Naive thymus-derived CD8-positive, alpha-beta T cell (primary cell): ENCODE results near the gene SPRR5. TPM values are rescaled to one million over a fixed set of nuclear protein-coding genes. Genes with fewer than 3 reads are reported as not detected.

Source experiments
- ATAC-seq, 2 donors: fragments of 150-1000 bp; cut with Tn5 transposase in 1 of 2; sonication (Bioruptor Pico), chemical (Tn5 transposase) in 1 of 2; 1 replicate in 1 of 2; 2 replicates in 1 of 2; pipeline ENCODE4 v1.10.0; 2021; ENCODE audit warnings: mild to moderate bottlenecking in 2 of 2, moderate library complexity in 2 of 2
- POLR2A ChIA-PET: fragments of 350-600 bp; sonication (Branson Sonifier 250); formaldehyde crosslinking; loops from one replicate; lab custom pipeline; 2021; ENCODE audit warnings: antibody characterized with exemption; lab: Charles Lee
- DNase-seq, 10 donors: peaks; one replicate each; pipeline versions ENCODE4 v3.0.0 to v3.0.0-alpha.2; 2020 to 2022
- H3K27ac Mint-ChIP-seq, 10 donors: one replicate each; pipeline ENCODE4 v1.8.0; 2020 to 2022; ENCODE audit warnings: mild to moderate bottlenecking in 10 of 10, mixed read lengths in 10 of 10, moderate library complexity in 4 of 10, inconsistent platforms in 1 of 10
- H3K27me3 Mint-ChIP-seq, 5 donors: one replicate each; pipeline ENCODE4 v1.8.0; 2021 to 2022; ENCODE audit warnings: mixed read lengths in 5 of 5
- H3K36me3 Mint-ChIP-seq, 3 donors: one replicate each; pipeline ENCODE4 v1.8.0; 2020 to 2022; ENCODE audit warnings: mixed read lengths in 3 of 3, mild to moderate bottlenecking in 2 of 3, inconsistent platforms in 1 of 3
- H3K4me1 Mint-ChIP-seq, 4 donors: one replicate each; pipeline ENCODE4 v1.8.0; 2021 to 2022; ENCODE audit warnings: mixed read lengths in 4 of 4
- H3K4me3 Mint-ChIP-seq, 10 donors: one replicate each; pipeline ENCODE4 v1.8.0; 2020 to 2022; ENCODE audit warnings: mild to moderate bottlenecking in 10 of 10, mixed read lengths in 10 of 10, moderate library complexity in 6 of 10, inconsistent platforms in 1 of 10
- H3K9me3 Mint-ChIP-seq, 9 donors: one replicate each; pipeline ENCODE4 v1.8.0; 2020 to 2022; ENCODE audit warnings: mixed read lengths in 9 of 9, mild to moderate bottlenecking in 3 of 9, inconsistent platforms in 1 of 9, moderate library complexity in 1 of 9
- polyA plus RNA-seq, 3 donors: library from polyadenylated mRNA; unstranded; fragments of 300-500 nt; fragmentation: Illumina TruSeq; gene quantifications; one replicate each; pipeline ENCODE4 v1.2.3, GENCODE V29; 2021
- total RNA-seq, 8 experiments: library from RNA in 2 of 8; stranded (reverse) in 2 of 8; gene quantifications; one replicate each; pipeline ENCODE4 v1.2.3 and lab custom pipeline; 2021 to 2026

The SPRR5 gene
- total and polyA plus RNA-seq, 5 experiments from 2014 or later, result not detected

DNA sequence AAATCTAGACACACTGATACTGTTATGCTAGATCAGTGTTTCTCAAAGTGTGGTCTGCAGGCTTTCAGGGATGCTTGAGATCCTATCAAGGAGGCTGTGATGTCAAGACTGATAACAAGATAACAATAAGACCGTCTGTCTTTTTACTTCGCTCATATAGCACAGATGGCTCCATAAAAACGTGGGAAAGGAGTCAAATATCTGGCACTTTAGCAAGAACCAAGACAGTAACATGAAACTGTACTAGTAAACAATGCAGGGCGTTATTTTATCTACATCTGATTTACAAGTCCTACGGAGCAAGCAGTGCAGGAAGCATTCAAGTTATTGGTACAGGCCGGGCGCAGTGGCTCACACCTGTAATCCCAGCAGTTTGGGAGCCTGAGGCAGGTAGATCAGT is 50.9 kb downstream of the SPRR5 start:
- peaks cover 8 to 50% (median 21%) of the 10 kb centered on the region in 5 donors for H3K27me3 Mint-ChIP-seq
- peaks cover 0 to 13% (median 7%) of the 10 kb centered on the region in 9 donors for H3K9me3 Mint-ChIP-seq
- no peak for ATAC-seq
- no peak overlapping the region for H3K27ac Mint-ChIP-seq
- H3K4me1 Mint-ChIP-seq, result peaks cover 0 to 4% (median 0%) of the 10 kb centered on the region in 4 donors
- POLR2A ChIA-PET, result no interaction called here
- H3K4me3 Mint-ChIP-seq, result no peak overlapping the region
- H3K36me3 Mint-ChIP-seq, result peaks cover 0 to 6% (median 0%) of the 10 kb centered on the region in 3 donors
- no peak for DNase-seq

DNA sequence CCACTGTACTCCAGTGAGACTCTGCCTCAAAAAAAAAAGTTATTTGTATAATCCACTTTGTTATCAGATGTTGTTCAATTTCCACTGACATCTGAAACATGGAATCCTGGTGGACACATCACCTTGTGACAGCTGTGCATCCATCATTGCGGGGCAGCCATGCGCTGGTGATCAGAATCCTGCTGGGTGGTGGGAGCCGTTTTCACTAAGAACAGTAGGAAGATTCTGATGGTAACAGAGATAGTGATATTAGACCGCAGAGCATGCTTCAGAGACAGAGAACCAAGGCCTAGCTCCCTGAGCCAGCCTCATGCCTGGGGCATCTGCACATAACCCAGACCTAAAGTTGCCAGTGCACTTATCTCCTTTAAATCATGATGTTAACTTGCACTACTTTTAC is 51.5 kb downstream of the SPRR5 start:
- ATAC-seq, result no peak

More for the DNA sequence above, 51.5 kb downstream of the SPRR5 start:
- Mint-ChIP-seq H3K27me3 (peaks cover 6 to 50% (median 18%) of the 10 kb centered on the region in 5 donors), H3K4me1 (peaks cover 0 to 4% (median 0%) of the 10 kb centered on the region in 4 donors), H3K36me3 (peaks cover 0 to 6% (median 0%) of the 10 kb centered on the region in 3 donors), H3K4me3 (no peak overlapping the region), H3K9me3 (peaks cover 0 to 13% (median 7%) of the 10 kb centered on the region in 9 donors), H3K27ac (no peak overlapping the region)
- DNase-seq, result no peak
- POLR2A ChIA-PET, result no interaction called here

Other genes starting within 250 kb of the SPRR5 start
- gene LCE2A, start 248.9 kb upstream of the SPRR5 start, total RNA-seq, result not detected
- not detected for gene LCE2A, start 248.9 kb upstream of the SPRR5 start, polyA plus RNA-seq
- gene LCE4A, start 239.0 kb upstream of the SPRR5 start, total RNA-seq, result not detected
- gene LCE4A, start 239.0 kb upstream of the SPRR5 start, polyA plus RNA-seq, result not detected
- gene KPRP, start 189.2 kb upstream of the SPRR5 start, total RNA-seq, result not detected
- not detected for gene KPRP, start 189.2 kb upstream of the SPRR5 start, polyA plus RNA-seq
- not detected for gene LCE1F, start 172.1 kb upstream of the SPRR5 start, total RNA-seq
- not detected for gene LCE1F, start 172.1 kb upstream of the SPRR5 start, polyA plus RNA-seq
- gene LCE1E, start 160.9 kb upstream of the SPRR5 start, total RNA-seq, result not detected
- gene LCE1E, start 160.9 kb upstream of the SPRR5 start, polyA plus RNA-seq, result not detected
- not detected for gene LCE1D, start 150.5 kb upstream of the SPRR5 start, total RNA-seq
- gene LCE1D, start 150.5 kb upstream of the SPRR5 start, polyA plus RNA-seq, result not detected
- not detected for gene LCE1C, start 140.6 kb upstream of the SPRR5 start, total RNA-seq
- not detected for gene LCE1C, start 140.6 kb upstream of the SPRR5 start, polyA plus RNA-seq
- not detected for gene LCE1B, start 135.2 kb upstream of the SPRR5 start, total RNA-seq
- not detected for gene LCE1B, start 135.2 kb upstream of the SPRR5 start, polyA plus RNA-seq
- gene LCE1A, start 119.7 kb upstream of the SPRR5 start, total RNA-seq, result not detected
- gene LCE1A, start 119.7 kb upstream of the SPRR5 start, polyA plus RNA-seq, result not detected
- not detected for gene LCE6A, start 104.3 kb upstream of the SPRR5 start, total RNA-seq
- gene LCE6A, start 104.3 kb upstream of the SPRR5 start, polyA plus RNA-seq, result not detected
- not detected for gene LCE7A, start 87.2 kb upstream of the SPRR5 start, total RNA-seq
- not detected for gene LCE7A, start 87.2 kb upstream of the SPRR5 start, polyA plus RNA-seq
- not detected for gene SMCP, start 68.9 kb upstream of the SPRR5 start, total RNA-seq
- not detected for gene SMCP, start 68.9 kb upstream of the SPRR5 start, polyA plus RNA-seq
- gene IVL, start 38.7 kb upstream of the SPRR5 start, total RNA-seq, result not detected
- gene IVL, start 38.7 kb upstream of the SPRR5 start, polyA plus RNA-seq, result not detected
- gene SPRR4, start 23.4 kb downstream of the SPRR5 start, total RNA-seq, result not detected
- gene SPRR4, start 23.4 kb downstream of the SPRR5 start, polyA plus RNA-seq, result not detected
- gene SPRR1A, start 36.9 kb downstream of the SPRR5 start, total RNA-seq, result not detected
- gene SPRR1A, start 36.9 kb downstream of the SPRR5 start, polyA plus RNA-seq, result not detected
- gene SPRR3, start 54.5 kb downstream of the SPRR5 start, total RNA-seq, result not detected
- not detected for gene SPRR3, start 54.5 kb downstream of the SPRR5 start, polyA plus RNA-seq
- not detected for gene SPRR1B, start 84.0 kb downstream of the SPRR5 start, total RNA-seq
- not detected for gene SPRR1B, start 84.0 kb downstream of the SPRR5 start, polyA plus RNA-seq
- gene SPRR2D, start 93.9 kb downstream of the SPRR5 start, total RNA-seq, result not detected
- not detected for gene SPRR2D, start 93.9 kb downstream of the SPRR5 start, polyA plus RNA-seq
- not detected for gene SPRR2A, start 110.3 kb downstream of the SPRR5 start, total RNA-seq
- gene SPRR2A, start 110.3 kb downstream of the SPRR5 start, polyA plus RNA-seq, result not detected
- not detected for gene SPRR2B, start 124.4 kb downstream of the SPRR5 start, total RNA-seq
- not detected for gene SPRR2B, start 124.4 kb downstream of the SPRR5 start, polyA plus RNA-seq
- not detected for gene SPRR2E, start 147.3 kb downstream of the SPRR5 start, total RNA-seq
- gene SPRR2E, start 147.3 kb downstream of the SPRR5 start, polyA plus RNA-seq, result not detected
- not detected for gene SPRR2F, start 166.3 kb downstream of the SPRR5 start, total RNA-seq
- not detected for gene SPRR2F, start 166.3 kb downstream of the SPRR5 start, polyA plus RNA-seq
- gene SPRR2G, start 203.7 kb downstream of the SPRR5 start, total RNA-seq, result not detected
- not detected for gene SPRR2G, start 203.7 kb downstream of the SPRR5 start, polyA plus RNA-seq